Activated CD4-positive, alpha-beta T cell treated with anti-CD3 and anti-CD28 coated beads, Interleukin-2, amount 50 U/mL, for 1 hour (primary cell): Measurements from ENCODE around the gene BTNL8.
A peak's percentile ranks its signal among the peaks of the same experiment; 100 is the strongest.

ENCODE experiments used
- DNase-seq: peaks from one replicate; pipeline ENCODE4 v3.0.0-alpha.2; 2020

BTNL8 gene, protein sequence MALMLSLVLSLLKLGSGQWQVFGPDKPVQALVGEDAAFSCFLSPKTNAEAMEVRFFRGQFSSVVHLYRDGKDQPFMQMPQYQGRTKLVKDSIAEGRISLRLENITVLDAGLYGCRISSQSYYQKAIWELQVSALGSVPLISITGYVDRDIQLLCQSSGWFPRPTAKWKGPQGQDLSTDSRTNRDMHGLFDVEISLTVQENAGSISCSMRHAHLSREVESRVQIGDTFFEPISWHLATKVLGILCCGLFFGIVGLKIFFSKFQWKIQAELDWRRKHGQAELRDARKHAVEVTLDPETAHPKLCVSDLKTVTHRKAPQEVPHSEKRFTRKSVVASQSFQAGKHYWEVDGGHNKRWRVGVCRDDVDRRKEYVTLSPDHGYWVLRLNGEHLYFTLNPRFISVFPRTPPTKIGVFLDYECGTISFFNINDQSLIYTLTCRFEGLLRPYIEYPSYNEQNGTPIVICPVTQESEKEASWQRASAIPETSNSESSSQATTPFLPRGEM

DNA sequence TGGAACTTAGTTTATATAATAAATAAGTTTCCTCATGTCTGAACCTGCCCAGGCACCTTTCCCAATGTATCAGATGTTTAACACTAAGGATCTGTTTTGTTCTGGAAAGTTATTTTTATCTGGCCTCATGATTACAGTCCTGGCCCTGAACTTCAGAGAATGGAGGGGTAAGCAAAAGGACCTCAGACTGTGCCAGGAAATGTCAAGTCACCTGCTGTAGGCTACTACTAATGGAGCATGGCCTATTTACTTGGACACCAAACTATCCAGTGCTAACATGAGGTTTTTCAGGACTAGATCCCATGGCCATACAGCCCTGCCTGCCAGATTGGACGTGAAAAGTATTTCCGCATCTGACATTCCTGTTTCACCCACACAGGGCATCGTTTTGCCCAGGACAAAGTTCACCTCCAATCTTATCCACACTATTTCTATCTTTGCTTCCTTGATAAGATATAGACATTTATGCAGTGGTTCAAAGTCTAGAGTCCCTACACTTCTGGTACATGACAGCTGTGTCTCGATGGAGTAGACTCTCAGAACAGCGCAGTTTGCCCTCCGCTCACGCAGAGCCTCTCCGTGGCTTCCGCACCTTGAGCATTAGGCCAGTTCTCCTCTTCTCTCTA, at the start of gene BTNL8:
Gene BTNL8, plus strand, starts transcription at position 539 of the 626 bp plus-strand sequence. CDS start 152 bp downstream, outside the sequence.
- DNase-seq: no peak

DNA sequence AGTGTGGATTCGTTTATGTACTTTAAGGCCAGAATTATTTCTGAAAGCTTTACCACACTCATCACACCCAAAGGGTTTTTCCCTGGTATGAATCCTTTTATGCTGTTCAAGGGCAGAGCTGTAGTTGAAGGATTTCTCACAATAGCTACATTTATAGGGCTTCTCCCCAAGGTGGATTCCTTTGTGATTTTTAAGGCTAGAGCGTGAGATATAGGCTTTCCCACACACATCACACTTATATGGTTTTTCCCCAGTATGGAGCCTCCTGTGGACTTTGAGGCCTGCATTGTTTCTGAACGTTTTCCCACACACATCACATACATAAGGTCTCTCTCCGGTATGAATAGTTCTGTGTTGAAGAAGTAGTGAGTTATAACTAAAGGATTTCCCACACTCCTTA, 49.1 kb upstream of the BTNL8 start:
- no peak for DNase-seq

DNA sequence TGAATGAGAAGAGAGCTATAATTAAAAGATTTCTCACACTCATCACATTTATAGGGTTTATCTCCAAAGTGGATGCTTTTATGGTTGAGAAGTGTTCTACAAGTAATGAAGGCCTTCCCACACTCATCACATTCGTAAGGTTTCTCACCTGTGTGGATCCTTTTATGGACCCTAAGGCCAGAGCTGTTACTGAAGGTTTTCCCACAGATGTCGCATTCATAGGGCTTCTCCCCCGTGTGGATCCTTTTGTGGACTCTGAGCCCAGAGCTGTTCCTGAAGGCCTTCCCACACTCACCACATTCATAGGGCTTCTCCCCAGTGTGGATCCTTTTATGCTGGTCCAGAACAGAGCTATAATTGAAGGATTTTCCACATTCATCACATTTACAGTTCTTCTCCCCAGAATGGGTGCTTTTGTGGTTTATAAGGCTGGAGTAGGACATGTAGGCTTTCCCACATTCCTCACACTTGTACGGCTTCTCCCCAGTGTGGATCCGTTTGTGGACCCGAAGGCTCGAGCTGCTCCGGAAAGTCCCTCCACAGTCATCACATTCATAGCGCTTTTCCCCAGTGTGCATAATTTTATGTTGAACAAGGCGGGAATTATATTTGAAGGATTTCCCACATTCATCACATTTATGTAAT, 48.4 kb upstream of the BTNL8 start:
- DNase-seq: no peak

DNA sequence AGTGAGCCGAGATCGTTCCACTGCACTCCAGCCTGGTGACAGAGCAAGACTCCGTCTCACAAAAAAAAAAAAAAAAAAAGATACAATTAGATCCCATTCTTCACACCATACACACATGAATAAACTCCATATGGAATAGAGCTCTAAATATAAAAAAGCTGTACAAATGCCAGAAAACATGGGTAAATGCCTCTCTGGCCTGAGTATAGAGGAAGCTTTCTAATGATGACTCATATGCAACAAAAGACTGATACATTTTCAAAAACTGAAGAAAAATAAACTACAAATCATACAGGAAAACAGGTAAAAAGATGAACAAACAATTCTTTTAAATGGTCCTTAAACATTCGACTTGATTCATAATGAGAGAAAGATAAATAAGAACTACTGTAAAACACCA, 46.5 kb upstream of the BTNL8 start:
- DNase-seq: no peak

DNA sequence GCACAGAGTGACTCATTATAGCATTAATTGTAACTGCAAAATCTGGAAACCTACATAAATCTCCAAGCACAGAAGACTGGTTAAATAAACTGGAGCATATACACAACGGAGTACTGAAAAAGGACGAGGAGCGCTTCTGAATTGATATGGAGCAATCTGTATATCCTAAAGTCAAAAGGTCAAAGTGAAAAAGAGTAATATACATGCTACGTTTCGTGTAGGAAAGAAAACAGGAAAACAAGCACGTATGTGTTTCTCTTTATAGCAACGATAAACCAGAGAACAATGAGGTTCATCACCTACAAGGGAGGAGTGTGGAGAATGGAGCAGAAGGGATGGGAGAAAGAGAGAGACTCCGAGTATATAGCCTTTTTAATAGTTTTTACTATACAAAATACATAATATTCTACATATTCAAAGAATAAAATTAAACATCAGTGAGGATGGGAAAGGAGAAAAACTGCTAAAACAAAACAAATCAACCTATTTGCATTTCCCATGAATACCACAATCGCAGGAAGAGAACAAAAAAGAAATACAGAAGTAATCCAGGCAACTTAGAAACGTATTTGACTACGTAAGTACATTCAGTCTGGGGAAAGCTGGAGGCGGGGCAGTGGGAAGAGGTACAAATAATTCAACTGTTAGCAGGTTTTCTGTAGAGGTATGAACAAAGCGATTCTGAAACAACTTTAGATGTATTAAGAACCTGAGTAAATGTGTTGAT, 45.7 kb upstream of the BTNL8 start:
- DNase-seq: no peak

DNA sequence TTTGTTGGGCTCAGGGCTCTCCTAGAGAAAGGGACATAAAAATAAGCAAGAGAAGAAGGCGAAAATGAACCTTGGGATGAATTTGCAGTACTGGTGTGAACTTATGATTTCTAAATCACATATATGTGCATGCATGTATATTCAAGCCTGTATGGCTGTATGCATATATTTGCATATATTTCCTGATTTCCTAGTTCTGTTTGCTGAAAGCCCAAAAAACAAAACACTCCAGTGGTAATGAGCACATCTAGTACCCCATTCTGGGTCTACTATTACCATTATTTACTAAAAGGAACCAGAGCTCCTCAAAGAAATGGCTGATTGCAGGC, 45.1 kb upstream of the BTNL8 start:
- DNase-seq: no peak

DNA sequence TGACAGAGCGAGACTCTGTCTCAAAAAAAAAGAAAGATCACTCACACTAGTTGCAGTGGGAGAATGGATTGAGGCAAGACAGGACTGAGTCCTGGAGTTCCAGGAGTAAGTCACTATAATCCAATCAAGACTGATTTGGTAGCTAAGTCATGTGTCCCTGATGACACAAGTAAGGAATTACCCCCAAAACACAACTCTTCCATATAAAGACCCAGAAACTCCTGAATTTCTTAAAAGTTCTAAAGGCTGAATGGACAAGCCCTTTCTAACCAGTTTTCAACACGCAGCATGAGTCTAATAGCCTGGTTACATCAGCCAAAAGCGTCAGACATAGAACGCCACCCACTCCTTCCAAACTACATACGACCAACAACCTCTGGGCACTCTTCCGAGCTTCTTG, 40.4 kb upstream of the BTNL8 start:
- DNase-seq: no peak

DNA sequence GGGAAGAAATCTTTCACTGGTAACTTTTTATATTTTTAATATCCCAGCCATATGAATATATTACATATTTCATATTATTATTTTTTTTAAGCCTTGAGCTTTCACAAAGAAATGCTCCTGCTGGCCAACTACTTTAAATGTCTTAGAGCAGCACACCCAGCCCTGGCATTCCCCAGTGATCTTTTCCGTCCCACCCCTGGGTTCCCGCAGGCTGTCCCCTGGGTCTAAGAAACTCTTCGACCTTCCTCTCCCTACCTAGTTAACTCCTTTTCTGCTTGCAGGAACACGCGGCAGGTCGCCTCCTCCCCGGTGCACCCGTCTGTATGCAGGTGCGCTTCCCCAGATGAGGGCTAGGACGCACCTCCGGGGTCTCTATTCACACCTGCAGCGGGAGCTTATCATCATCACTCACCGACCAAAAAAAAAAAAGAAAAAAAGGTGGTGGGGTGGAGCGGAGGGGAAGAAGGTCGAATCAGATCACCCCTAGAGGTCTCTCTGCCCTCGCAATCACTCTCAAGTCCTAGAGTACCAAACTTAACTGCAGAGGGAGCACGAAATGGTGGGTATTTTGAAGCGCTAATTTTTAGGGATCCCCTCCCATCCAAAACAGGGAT, 38.6 kb upstream of the BTNL8 start:
- no peak for DNase-seq

DNA sequence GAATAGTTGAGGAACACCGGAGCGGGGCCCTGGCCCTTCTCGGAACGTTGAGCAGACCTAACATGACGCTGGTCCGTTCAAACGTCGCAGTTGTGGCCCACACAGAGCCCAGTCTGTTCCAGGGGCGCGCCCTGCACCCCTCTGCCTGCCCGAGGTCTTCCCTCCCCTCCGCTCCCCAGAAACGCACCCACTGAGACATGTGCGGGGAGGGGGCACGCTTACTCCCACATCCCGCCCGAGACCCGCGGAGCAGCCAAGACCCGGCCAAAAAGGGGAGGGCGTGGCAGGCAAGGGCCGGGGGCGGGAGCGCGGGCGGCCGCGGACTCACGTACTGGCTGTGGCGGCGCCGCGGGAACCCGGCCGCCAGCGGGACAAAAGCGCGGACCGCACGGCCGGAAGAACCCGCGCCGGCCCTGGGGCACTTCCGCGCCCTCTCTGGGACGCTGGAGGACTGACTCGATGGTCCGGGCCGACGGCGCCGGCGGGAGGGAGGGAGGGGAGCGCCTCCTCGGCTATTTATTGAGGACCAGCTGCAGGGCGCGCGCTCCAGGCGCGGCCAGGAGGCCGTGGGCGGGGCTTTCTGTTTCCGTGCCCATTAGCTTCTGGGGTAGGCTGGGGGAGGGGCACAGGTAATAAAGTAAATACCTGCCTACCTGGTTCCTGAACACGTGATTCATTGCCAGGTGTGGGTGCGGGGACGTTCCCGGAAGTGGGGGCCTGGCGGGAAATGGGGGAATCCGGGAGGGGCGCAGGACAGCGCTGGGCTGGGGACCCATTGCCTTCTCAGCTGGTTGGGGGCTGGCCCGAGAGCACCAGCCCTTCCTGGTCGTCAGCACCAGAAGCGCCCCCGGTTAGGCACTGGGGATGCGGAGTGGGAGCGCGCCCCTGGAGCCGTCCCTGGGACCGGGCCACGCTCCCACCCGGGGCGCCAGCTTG, 37.8 kb upstream of the BTNL8 start, which contains the start of gene ZFP62:
Gene ZFP62, minus strand, starts transcription at position 390 of the 936 bp plus-strand sequence. Its CDS starts 57 bp downstream, at position 333.
- DNase-seq: peak; percentile 83

DNA sequence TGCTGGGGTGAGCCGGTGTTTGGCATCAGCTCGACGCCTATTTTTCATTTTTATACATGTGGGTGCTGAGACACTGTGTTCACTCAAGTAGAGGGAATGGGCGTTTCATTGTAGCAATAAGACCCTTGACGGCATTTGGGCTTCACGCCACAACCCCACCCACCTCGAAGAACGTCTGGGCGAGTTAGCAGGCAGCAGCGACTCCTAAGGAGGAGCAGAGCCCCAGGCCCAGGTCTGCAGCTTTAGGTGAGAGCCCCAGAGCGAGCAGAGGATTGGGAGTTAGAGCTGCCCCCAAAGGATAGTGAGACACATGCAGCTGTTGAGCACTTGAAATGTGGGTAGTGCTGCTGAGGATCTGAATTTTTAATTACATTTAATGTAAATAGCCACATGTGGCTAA, 36.3 kb upstream of the BTNL8 start:
- no peak for DNase-seq

DNA sequence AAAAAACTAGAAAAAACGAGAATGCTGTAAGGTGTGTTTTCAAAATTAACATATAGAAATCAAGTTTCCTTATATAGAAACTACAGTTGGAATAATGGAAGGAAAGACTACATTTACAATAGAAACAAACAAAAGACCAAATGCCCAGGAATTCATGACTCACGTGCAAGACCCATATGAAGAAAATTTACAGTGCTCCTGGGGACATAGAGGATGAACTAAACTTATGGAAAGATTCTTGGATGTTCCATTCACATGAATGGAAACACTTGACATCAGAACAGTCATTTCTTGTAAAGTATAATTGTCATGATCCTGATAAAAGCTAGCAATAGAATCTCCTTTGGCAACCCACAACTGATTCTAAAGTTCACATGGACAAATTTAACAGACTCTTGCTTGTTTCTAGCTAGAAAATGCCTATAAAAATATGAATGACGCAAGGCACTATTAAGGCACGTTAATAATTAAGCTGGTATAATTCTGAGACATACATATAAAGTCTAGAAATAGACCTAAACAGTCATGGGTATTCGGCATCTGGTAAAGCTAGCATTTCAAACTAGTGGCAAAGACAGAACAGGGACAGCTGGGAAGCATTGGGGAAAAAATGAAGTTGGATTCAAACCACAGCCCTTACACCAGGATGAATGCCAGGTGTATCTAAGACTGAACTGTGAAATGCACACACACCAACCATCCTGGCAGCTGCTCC, 32.8 kb upstream of the BTNL8 start:
- DNase-seq: no peak

DNA sequence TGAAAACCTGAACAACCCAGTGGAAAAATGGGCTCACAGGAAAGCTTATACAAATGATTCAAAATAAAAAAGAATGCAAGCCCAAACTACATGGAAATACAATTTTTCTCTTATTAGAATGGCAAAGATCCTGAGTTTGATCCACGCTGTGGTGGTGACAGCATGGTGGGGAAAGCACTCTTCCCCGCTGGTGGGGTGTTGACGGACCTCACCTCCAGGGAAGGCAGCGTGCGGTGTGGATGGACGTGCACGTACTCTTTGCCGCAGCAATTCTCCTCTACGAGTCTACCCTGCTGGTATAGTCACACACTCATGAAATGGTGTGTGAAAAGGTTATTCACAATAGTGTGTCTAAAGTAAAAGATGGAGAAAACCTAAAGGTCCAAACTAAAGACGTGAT, 32.0 kb upstream of the BTNL8 start:
- no peak for DNase-seq

DNA sequence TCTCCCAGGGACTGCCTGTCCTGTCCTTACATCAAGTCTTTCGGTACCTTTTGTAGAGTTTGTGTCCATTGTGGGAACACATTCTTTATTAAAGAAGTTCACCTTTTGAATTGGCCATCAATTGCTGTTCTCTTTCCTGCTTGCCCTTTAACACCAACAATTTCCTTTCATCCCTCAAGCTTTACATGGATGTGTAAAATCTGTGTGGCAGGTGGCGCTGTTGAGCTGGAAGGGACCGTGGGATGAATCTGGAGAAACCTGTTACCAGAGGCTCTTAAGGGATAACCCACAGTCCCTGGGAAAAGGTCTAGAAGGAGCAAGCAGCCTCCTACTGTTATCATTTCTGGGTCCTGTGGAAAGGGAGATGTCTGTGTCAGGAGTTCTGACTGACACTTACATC, 30.0 kb upstream of the BTNL8 start:
- DNase-seq: peak; percentile 61

DNA sequence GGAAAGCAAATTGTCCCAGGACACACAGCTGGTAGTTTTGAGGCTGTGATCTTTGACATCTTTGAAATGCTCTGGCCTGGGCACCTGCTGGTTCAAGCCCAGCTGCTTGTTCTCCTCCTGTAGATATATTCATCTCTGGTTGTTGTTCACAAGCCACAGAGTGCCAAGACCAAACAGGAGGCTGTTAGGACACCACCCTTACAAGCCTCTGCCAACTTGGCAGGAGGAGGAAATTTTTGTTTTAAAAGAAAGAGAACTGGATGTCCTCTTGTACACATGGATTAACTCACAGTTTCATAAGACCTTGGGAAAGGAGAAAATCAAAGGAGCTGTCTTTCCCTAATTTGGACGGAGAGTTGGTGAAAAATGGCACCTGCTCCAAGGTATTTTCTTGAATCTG, 29.4 kb upstream of the BTNL8 start:
- no peak for DNase-seq

DNA sequence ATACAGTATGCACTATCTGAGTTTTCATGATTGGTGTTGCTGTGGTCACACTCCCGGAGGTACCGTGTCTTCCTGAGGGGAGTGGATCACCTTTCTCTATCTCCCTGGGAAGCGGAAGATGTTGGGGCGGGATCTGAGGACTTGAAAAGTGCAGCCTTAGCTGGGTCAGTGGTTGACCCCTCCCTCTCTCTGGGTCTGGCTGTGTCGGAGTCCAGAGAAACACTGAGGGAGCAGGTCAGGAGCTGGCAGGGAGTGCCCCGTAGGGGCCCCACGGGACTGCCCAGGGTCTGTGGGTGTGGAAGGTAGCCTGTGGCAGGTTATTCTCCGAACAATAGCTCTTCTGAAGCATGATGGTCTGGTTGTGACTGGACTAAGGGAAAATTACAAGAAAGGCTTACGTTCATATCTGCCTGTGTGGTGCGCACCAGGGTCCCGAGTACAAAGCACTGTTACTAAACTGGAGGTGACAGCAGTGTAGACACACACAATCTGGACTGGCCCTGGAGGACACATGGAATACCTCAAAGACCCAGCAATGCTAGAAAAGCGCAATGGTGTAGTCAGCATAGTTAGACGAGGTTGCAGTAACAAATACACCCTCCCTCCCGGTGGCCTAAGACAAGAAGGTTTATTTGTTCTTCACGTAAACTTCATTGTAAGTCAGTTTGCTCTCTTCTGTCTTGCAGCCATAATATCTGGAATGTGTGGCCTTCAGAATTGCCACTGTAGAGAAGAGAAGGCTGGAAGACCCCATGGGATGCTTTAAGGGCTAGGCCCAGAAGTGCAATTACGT, 28.5 kb upstream of the BTNL8 start:
- no peak for DNase-seq

DNA sequence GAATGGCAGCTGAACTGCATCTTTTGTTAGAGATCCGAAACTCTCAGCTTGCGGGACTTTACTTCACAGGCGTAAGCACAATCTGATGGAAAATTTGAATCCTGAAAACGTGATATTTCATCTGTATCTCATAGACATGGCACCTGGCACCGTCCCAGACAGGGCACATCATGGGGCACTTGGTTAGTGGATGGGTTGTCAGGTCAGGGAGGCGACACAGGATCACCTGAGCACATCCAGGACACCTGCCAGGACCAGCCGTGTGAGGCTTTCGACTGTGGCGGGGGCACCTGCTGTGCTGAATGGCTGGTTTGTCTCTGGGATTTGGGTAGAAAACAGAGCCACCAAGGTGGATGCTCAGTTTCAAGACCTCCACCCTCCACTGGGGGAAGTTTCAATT, 26.5 kb upstream of the BTNL8 start:
- DNase-seq: no peak

DNA sequence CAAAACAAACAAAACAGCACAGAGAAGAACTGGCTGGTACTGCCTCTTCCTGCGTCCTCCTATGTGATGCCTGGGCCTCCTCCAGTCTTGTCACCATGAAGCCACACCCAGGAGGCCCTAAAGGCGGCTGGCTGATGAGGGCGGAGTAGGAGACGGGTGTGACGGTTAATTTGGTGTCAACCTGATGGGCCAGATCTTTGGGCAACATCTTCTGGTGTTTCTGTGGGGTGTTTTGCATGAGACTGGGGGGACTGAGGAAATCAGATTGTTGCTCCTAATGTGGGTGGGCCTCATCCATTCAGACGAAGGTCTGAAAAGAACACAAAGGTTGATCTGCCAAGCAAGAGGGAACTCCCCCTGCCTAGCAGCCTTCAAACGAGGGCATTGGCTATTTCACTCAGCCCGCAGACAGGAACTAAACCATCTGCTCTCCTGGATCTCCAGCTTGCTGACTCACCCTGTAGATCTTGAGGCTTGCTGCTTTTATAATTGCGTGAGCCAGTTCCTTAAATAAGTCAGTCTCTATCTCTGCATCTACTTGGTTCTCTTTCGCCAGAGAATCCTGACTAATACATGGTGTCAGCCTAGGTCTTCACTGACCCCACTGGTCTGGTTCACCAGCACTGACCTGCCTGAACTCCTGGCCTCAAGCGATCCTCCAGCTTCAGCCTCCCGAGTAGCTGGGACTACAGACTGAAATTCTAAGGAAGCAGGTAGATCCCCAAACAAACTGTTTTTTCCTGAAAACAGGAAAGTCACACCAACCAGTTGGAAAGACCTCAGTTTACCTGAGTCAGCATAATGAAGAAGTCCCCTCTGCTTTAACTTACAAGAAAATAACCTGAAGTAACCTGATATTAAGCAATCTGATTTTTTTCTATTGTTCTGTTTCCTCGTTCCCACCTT, 25.1 kb upstream of the BTNL8 start:
- no peak for DNase-seq

DNA sequence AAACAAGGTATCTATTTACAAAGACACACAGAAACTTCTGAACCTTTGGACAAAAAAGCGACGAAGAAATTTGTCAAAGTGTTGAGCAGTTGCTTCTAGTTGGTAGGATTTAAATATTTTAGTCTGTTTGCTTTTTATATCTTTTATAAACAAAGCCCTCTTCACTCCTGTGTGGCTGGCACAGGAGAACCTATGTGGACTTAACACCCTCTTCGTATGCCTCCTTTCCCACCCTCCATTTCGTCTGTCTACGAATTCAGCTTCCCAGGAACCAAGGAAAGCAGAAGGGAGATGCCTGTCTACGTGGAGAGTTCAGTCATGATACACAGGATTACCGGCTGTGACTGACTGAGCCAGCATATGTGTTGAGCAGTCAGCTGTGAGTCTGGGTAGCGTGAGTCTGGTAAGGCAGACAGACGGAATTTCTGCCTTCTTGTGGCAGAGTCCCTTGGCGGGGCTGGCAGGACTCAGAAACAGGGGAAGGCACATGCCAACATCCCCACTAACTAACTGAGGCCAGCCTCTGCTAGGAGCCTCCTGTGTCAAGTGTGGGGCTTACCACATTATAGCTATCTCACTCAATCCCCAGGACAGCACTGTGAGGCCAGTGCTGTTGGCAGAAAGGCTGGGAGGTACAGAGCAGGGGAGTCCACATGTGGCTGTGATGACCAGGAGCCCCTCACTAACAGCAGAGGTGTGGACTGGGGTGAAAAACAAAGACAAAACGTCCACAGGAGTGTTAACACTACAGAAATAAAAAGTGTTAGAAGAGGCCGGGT, 24.0 kb upstream of the BTNL8 start:
- no peak for DNase-seq
